GDM1 (cell line): ENCODE results near the gene TAS1R2.

Experiments
- DNase-seq: peaks from one replicate; lab custom pipeline; 2025; lab: John Stamatoyannopoulos, UW

The TAS1R2 gene

DNA sequence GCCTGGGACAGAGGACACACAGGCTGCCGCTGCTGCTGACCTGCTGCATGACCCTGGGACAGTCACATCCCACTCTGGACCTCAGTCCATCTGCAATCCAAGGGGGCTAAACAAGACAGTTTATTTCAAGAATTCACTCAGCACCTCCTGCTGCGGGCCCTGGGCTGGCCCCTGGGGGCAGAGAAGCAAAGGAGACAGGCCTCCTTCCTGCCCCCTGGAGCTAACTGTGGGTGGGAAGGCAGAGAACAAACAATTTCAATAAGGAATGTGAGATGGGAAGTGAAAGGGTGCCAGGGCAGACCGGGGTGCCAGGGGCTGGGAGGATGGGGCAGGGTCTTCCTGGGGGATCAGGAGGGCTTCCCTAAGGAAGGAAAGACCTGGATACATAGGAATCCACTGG, 60.0 kb downstream of the TAS1R2 start:
- no peak for DNase-seq

DNA sequence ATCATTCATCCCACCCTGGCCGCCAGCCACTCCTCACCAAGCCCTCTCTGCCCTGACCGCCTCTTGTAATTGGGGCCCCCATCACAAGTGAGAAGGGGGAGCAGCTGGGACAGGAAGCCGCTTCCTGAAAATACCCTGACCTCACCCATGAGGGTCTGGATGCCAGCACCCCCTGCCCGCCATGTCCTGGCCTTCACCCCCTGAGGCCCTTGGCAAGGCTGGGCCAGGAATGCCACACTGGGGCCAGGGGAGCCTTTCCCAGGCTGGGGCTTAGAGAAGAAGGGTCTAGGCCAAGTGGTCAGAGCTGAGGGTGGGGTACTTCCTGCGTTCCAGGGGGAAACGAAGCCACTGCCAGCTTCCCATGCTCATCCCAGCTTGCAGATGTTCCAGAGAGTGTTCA, 60.5 kb downstream of the TAS1R2 start:
- DNase-seq = no peak

DNA sequence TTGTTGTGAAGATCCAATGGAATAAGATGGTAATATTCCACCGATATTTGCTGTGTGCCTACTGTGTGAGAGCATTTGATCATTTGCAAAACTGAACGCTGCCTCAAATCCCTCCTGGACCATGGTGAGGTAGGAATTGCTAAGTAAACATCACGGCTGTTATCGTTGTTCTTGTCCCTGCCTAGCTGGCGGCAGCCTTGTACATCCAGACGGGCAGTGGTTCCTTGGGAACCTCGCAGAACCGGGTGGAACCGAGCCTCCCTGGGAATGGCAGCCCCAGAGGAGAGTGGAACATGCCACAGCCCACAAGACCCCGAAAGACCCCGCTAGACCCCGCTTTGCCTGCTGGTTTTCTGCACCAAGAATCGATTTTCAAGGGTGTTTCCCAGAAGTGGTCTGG, 60.9 kb downstream of the TAS1R2 start:
- no peak for DNase-seq

DNA sequence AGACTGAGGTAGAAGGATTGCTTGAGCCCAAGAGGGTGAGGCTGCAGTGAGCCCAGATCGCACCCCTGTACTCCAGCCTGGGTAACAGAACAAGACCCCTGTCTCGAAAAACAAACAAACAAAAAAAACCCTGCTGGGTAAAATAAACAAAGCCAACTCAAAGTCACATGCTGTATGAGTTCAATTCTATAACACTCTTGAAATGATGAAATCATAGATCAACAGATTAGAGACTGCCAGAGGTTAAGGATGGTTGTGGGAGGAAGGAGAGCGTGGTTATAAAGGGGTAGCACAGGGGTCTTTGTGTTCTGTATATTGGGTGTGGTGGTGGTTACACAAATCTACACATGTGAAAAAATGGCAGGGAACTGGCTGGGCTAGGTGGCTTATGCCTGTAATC, 62.5 kb downstream of the TAS1R2 start:
- no peak for DNase-seq

DNA sequence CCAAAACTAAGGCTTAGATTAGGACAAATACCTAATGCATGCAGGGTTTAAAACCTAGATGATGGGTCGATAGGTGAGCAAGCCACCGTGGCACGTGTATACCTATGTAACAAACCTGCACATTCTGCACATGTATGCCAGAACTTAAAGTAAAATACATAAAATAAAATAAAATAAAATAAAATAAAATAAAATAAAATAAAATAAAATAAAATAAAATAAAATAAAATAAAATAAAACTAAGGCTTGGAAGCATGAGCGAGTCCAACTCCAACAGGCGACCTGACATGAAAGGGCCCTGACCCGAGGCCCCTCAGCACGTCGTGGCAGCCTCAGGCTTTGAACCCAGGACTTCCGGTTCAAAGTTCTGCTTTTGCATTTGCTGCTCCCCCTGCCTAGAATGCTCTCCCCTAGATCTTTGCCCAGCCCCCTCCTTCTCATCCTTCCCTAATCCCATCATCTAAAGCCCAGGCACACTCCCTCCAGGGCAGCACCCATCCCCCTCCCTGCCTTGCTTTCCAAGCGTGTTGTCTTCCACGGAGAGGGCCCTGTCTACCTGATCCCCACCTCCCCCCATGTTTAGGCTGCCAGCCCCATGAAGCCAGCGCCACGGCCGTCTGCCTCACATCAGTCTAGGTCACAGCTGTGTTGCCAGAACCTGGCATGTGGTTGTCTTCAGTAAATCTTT, 64.3 kb downstream of the TAS1R2 start:
- DNase-seq = no peak

DNA sequence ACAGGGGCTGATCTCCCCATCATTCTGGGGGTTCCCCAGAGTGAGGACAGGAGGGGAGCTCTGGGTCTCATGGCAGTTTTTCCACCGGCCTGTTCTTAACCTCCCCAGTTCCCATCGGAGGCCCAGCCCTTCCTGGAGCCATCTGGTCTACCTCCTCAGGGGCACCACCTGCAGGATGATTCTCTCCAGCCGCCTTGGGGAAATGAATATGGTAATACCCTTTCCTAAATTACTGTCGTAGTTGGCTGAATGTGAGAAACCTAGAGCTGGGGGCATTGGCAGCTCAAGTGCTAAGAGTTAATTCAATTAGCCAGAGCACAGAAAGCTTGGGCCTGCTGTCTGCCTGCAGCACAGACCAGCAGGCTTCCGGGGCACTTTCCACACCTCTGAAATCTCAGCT, 64.9 kb downstream of the TAS1R2 start:
- DNase-seq = no peak

DNA sequence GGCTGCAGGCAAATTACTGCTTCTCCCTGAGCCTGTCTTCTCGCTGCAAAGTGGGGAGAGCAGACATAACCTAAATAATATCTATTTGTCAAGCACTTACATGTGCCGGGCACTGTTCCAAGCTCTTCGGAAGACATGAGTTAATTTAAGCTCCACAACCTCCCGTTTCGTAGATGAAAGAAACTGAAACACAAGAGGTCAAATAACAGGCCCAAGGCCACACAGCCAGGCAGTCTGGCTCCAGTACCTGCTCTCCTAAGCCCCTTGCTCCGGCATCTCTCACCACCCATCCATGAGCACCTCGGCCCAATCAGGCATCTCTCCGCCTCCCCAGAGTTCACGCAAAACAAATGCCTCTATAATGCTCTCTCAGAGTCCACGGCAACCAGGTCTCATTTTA, 65.4 kb downstream of the TAS1R2 start:
- no peak for DNase-seq

DNA sequence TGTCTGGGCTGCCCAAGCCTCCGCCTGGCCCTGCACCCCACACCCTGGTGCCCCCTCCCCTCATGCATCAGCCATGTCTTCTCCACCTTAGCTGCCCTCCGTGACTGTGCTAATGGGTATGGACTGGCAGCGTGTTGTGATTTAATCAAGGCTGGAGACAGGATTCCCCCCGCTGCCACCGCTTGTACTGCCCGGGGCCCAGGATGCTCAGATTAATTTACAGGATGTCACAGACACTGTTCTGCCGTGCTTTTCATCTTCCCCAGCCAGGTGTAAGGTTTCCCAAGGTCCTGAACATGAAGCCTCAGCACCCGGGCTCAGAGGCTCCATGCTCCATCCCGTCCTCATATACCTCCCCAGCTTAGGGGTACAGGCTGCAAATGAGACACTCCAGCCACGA, 66.3 kb downstream of the TAS1R2 start:
- no peak for DNase-seq

DNA sequence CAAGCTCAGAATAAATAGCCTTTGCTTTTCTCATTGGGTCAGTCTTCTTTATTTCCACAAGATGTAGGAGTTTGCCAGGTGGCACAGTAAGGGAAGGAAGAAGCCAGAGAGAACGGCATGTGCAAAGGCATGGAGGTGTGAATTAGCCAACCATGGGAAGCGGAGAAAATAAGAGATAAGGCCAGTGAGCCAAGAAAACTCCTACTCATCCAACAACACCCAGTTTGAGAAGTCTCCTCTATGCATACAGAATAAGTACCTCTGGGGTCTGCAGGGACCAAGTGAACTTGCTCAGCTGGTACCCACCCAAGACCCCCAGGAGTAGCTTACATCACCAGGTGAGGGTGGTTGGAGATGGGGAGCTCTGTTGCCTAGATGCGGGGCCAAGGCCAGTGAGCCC, 66.7 kb downstream of the TAS1R2 start:
- DNase-seq = no peak
